NCI-H748 treated with DMSO at 0.1 percent for 48 hours (cell line): ENCODE data around the gene FAM171A1.

Experiments used
- DNase-seq: peaks from one replicate; lab custom pipeline; 2025; lab: John Stamatoyannopoulos, UW

FAM171A1 gene

DNA sequence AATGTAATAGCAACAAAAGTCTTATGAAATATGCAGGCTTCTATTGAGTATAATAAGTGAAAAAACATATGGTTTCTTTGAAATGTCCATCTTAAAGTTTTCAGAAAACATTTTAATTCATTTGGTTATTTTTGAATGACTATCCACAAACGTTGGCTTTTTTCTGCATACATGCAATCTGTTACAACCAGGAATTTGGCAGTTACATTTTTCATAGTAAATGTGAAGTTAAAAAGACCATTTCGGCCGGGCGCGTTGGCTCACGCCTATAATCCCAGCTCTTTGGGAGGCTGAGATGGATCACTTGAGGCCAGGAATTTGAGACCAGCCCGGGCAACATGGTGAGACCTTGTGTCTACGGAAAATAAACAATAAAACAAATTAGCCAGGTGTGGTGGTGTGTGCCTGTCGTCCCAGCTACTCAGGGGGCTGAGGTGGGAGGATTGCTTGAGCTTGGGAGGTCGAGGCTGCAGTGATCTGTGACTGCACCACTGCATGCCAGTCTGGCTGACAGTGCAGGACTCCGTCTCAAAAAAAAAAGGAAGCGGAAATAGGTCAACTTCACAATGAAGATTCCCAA lies 128.7 kb downstream of the FAM171A1 start:
- DNase-seq, result no peak

DNA sequence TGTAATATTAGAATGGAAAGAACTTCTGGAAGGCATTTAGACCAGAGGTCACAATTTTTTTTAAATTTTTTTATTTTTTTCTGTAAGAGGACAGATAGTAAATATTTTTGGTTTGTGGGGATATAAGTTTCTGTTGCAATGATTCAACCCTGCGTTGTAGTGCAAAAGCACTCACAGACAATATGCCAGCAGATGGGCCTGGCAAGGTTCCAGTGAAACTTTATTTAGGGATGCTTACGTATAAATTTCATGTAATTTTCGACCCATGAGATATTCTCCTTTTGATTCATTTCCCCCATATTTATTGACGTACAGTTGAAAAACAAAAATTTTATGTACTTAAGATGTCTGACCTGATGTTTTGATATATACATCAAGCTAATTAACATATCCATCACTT lies 129.8 kb downstream of the FAM171A1 start:
- no peak for DNase-seq

DNA sequence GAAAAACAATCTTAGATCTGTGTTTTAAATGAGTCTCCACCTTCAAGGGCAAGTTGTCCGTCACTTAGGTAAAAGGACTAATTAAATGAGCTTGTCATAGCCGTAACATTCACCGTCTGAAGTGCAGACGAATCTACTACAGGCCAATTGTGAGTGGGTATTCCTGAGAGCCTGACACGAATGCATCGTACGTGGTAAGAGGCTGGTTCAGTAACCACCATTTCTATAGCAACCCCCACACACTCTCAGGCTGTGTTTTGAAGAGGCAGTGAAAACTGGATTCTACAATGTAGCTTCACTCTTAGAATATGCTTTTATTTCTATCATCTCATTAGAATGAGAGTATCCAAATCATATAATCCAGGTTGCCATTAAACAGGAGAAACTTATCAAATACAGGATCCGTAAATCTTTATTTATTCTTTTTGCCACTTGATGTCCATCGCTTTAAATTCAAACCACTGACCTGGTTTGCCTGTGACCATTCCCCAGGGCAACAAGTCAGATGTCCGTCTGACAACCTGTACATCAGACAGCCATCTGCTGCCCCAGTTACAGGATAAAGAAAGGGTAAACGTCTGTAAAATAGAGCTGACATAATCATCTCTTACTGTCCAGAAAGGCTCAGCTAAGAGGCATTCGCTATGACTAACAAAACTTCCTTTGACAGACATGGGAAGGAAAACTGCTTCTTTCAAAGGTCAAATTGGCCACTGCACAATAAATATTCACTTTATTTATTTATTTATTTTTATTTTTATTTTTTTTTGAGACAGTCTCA lies 132.3 kb downstream of the FAM171A1 start:
- DNase-seq, result no peak

DNA sequence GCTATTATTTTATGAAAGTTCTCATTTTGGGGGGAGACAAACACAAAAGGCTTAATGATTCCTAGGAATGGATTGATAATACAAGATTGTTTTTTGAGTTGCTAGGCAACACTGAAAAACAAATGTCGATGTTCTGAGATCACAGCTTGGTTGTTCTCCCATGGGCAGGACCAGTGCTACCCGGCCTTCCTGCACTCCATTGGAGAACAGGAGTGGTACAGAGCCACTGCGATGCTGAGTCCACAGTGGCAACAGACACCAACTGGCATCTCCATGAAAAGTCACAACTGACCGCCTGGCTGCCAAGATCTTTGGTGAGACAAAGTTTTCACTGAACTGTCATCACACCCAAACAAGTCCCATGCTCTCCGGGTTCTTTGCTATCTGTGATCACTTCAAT lies 133.7 kb downstream of the FAM171A1 start:
- DNase-seq, result no peak

DNA sequence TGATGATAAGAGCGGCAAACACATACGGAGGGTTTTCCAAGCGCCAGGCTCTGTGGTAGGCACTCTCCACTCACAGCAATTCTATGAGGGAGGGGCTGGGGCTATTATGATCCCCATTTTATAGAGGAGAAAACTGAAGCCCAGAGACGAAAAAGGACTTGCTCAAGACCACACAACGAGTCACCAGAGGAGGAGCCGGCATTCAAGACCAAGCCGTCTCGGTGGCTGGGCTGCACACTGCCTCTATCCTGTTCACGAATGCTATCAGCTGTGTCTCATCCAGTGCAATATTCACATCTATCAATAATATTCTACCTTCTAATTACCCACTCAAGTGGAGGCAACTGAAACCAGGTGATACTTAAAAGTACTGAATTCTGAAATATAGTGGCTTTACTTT lies 134.7 kb downstream of the FAM171A1 start:
- no peak for DNase-seq

DNA sequence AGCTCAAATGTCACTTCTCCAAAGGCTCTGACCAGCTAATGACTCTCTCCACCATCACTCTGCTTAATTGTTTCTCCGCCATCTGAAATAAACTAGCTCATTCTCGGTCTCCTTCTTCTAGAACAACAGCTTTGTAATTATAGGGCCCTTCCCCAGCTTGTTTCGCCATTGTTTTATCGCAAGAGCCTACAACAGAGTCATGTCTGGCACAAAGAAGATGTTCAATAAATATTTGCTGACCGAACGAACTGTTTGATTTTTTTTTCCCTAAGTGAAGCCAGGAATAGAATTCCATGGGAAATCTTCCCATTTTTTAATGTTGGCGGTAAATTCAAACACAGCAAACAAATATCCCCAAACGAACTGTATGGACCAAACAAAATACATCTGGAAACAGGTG lies 138.8 kb downstream of the FAM171A1 start:
- DNase-seq, result no peak

DNA sequence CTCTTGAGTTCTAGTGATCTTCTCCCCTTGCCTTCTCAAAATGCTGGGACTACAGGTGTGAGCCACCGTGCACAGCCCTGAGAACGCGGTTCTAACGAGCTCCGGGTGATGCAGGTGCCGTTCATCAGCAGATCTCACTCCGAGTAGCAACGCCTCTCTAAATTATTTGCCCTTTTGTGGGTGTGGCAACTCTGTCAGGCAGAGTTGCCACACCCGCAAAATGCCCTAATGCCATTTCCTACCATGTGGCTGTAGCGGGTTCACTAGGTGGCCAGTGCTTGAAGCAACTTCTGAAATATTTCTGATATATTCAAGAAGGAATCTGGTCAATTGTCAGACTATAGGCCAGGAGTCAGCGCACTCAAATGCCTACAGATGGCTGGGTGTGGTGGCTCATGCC lies 139.7 kb downstream of the FAM171A1 start:
- DNase-seq, result no peak

DNA sequence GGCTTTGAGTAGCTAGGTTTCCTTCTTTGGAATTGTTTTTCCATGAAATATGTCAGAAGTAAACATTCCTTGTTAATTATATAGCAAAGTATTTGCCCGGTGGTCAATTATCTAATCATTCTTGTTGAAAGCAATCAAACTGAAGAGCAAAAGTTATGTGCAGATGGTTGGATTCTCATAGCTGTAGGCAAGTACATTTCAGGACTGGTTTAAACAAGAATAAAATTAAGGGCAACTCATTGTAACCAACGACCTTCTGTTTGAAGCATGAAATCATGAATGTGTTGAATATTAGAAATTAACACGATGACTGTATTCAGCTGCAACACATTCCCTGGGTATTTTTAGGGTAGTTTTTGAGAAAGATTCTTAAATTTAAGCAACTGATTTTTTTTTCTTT lies 140.8 kb downstream of the FAM171A1 start:
- no peak for DNase-seq

DNA sequence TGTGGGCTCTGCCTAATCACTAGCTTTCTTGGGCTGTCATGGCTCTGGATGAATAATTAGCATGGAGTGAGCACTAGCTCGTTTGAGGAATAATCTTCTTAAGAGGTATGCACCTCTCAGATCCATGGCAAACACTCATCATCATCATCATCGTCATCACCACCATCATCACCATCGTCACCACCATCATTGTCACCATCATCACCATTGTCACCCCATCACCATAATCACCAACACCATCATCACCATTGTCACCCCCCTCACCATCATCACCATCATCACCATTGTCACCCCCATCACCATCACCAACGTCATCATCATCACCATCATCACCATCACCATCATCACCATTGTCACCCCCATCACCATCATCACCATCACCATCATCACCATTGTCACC lies 141.8 kb downstream of the FAM171A1 start:
- DNase-seq, result no peak

DNA sequence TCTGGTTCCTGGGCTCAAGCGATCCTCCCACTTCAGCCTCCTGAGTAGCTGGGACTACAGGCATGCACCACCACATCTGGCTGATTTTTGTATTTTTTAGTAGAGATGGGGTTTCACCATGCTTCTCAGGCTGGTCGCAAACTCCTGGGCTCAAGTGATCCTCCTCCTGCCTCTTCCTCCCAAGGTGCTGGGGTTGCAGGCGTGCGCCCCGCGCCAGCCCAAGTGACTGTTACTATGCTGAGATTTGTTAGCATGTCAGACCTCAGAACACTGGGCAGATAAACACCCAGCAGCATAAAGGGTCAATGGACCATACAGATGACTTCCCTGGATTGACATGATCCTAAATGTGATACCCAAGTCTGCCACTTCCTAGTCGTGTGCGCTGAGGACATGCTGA lies 142.7 kb downstream of the FAM171A1 start:
- DNase-seq, result no peak

DNA sequence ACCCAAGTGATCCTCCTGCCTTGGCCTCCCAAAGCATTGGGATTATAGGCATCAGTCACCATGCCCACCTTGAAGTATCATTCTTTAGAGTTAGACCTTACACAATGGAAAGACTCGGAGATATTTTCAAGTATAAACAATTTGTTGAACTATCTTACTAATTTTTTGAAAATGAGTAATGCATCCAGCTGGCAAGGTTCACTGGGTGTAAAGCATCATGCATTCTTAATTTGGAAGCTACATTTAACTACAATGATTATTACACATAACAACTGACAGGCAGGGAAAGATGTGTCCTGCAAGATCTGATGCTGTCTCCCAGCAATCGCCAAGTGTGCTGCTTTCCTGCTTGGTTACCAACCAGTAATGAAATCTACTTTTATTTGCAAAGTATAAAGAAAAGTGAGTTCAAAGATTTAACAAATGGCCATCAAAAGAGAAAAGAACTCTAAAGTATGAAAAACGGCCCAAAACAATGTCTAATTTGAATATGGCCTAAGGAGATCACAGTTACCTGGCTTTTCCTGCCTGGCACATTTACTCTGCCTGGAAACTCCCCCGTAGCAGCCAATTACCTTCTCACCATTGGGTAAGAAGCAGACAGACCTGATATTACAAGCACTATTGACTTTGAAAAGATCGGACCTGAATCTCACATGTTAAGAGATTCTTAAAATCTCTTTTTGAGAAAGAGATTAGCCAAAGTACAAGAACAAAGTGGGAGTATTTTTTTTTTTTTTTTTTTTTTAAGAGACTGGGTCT lies 143.3 kb downstream of the FAM171A1 start:
- DNase-seq, result no peak

DNA sequence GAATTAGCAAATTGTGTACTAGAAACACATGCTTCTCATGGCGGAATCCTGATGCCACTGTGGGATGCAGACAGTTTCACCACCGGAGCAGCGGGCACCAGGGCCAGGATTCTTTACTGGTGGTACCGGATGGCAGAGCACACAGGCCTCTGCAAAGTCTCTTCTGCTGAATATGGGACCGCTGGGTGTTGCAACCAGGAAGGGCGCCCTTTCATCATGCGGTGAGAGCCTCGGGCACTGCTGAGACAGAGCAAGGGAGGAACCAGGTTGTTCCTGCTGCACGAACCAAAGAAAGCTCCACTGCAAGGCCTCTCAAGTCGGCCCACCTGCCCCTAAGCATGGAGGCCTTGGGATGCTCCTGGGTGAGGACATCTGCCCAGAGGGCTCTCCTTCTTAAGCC lies 145.6 kb downstream of the FAM171A1 start:
- no peak for DNase-seq

DNA sequence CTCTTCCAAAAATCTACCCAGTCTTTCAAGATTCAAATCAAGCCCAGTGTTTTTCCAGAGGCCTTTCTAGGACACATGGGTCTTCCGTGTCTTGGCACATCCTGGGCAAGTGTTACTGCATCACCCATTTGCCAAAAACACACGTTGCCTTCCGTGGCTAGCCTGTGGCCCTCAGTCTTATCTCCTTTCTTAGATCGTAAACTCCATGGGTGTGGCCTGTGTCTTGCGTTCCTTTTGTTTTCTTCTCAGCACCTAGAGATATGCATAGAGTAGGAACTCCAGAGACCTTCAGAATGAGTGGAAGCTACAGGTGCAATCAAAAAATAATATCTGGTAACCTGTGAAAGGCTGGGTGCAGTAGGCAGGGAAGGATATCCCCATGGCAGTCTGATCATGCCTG lies 146.1 kb downstream of the FAM171A1 start:
- no peak for DNase-seq

DNA sequence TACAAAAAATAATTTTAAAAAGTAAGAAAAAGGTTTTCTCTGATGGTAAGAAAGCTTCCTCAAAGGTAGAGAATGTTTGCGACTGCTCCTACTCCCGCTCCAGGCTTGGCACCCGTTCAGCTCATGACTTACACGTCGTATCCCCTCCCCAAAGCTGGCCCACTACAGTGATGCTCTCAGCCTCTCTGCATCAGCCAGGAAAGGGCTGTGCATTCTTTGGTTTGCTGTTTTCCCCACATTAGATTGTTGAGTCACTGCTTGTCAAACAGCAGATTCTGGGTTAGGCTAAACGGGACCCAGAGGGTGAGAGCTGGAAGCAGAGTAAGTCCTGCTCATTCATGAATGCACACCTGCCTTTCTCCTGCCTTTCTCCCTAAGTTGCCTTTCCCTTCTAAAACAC lies 147.9 kb downstream of the FAM171A1 start:
- DNase-seq, result no peak

DNA sequence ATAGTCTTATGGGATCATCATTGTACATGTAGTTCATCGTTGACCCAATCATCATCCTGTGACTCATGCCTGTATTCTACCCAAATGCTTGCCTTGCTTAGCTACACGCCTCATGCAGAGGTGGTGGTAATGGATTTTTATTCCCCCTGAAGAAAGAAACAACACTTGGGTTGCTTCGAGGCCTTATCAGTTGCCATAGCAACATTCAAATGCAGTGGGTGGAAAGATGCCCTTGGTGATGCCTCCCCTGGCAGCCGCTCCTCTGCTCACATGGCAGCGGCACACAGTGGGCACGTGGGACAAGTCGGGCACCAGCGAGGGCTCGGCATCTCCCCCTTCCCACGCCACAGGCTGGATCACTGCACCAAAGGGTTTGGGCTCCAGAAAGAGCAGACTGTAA lies 148.6 kb downstream of the FAM171A1 start:
- no peak for DNase-seq

DNA sequence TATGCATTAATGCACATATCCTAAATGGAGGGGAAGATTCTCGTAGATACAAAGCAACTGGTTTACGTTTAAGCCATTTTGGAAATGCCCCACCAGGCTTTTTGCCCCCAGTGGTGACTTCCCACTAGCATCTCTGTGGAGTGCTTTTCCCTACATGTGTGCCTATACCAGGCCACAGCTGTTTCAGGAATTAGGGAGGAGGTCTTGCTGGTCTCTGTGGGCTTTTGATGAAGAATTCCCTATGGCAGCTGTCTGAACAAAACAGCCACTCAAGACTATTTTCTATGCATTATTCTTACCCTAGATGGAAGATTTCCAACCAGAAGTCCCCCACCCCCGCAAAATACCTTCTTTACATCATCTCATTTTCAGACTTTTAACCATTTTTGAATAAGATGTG lies 150.6 kb downstream of the FAM171A1 start:
- DNase-seq, result no peak

DNA sequence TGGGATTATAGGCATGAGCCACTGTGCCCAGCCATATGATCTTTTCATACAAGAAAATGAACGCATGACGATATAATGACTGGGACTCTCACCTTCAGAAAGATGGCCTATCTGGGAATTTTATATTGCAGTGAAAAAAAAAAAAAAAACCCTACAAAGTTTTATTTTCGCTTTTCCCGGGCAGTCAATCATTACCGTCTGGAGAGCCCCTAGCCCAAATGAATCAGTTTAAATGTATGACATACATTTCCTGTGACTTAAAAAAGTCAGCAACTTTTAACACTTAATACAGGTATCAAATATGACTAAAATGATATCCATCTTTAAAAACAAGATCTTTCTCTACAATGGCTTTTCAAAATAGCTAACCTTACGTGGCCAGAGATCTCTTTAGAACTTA lies 154.4 kb downstream of the FAM171A1 start:
- DNase-seq, result no peak

DNA sequence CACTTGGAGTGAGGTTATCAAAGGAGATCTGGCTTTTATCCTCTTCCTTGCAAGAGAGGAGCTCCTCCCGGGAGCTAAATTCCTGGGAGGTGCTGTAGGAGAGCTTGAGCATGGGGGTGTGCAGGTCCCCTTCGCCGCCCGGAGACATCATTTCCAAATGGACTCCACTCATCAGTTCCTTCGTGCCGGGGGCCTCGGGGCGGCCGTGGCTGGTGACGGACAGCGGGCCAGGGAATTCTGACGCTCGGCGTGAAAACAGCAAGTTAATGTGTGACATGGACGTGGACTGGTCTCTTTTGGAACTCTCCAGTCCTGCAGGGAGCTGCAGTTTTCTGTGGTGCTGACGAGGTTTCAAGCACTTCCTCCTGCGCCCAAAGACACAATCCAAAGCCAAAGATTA lies 156.9 kb downstream of the FAM171A1 start:
- no peak for DNase-seq

DNA sequence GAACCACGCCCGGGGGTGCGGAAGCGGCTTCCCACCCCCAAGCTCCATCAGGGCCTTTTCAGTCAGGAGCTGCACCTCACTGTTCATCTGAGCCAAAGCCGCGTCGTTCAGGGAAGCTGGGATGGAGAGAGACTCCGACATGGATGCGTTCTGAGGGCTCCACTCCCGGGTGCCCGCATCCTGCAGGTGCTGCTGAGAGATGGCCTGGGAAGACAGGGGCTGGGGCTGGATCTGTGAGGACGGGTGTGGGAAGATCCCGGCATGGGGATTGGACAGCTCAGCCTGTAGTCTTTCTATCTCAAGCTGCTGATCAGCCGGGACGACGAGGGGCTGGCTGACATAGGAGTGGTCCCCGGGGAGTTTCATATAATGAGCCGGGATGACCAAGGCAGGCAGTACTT lies 157.6 kb downstream of the FAM171A1 start:
- no peak for DNase-seq

DNA sequence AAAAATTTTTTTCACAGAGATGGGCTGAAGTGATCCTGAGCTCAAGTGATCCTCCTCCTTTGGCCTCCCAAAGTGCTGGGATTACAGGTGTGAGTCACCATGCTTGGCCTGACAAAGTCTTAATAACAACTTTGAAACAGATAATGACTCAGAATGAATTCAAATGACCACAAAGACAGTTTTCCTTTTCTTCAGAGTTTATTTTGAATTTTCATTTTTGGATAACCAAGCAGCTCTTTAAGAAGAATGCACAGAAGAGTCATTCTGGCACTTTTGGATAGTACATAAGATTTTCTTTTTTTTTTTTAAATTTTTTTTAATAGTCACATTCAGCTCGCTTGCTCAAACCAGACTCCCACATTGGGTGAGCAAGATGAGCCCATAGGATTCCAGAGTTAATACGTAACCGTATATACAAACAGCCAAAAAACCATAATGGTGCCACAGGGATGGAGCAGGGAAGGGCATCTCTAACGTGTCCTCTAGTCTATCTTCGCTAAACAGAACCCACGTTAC lies 159.6 kb downstream of the FAM171A1 start:
- no peak for DNase-seq

DNA sequence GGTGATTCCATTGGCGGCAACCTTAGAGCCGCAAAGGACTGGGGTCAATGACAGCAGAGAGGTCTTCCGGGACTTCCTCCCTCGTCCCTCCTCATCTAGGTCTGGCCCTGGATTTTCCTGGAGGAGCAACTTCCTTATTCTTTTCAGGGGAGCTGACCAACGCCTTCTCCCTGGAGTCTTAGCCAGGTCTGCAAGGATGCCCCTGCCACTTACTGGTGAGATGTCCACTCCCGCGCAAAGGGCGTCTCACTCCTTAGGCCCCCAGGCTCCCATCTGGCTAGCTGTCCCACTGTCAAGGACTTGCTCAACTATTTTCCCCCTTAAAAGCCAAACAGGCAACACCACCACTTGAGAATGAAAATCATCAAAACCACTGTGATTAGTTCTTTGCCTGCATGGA lies 160.6 kb downstream of the FAM171A1 start:
- no peak for DNase-seq

DNA sequence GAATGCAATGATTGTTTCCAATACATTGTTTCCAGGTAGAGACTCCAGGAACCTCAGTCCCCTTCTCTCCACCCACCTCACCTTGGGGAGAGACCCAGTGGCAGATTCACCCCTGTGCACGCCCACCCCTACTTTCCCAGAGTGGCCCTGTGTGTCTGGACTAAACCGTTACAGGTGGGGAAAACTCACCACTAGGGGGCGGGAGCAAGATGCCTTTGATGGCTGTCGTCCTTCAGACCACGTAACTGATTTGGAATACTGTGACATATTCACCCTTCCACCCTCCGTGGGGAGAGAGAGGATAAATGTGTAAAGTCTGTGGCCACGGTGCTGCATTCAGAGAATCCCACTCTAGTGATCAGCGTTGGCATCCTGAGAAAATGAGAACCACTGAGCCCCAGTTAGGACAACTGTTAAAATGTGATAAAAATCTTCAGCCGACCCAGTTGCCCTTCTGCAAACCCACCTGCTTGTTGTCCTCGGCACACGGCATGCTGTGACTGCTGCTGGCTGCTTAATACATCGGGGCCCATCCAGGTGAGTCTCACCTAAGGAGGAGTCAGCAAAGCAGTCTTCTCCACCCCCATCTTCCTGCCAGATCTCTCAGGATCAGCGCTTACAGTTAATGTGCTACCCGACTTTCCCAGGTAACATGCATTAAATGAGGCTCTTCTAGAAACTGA lies 161.1 kb downstream of the FAM171A1 start:
- peak; percentile 49 for DNase-seq

DNA sequence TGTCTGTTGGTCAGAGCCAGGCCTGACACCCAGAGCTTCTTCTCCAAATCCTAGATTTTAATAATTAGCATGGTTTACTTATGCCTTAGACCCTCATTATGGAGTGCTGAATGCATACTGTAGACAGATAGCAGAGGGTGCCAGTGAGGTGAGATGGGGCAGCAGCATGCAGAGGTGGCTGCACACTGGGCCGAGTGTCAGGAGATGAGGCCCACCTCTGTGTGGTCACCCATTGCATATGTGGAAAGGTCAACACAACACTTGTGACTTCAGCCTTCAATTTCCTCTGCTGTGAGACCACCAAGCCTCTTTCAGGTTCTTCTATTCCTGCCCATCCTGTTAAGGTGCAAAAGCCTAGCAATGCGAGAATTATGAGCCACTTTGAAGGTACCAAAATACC lies 162.9 kb downstream of the FAM171A1 start:
- no peak for DNase-seq
